Mucosa of stomach (tissue), 1 donor: ENCODE data around the gene SMPDL3A.

ENCODE experiments used
- H3K27me3 ChIP-seq: one replicate; pipeline ENCODE4 v1.7.0; 2013; ENCODE audit warnings: mild to moderate bottlenecking, low read length; ENCODE audit not compliant: control insufficient read depth, insufficient read depth
- H3K36me3 ChIP-seq: one replicate; pipeline ENCODE4 v1.7.0; 2013; ENCODE audit warnings: low read length; ENCODE audit not compliant: control insufficient read depth, insufficient read depth
- H3K4me1 ChIP-seq: one replicate; pipeline ENCODE4 v1.7.0; 2013; ENCODE audit warnings: mild to moderate bottlenecking, low read length; ENCODE audit not compliant: control insufficient read depth, insufficient read depth
- H3K4me3 ChIP-seq: one replicate; pipeline ENCODE4 v1.7.0; 2013; ENCODE audit warnings: low read length
- H3K9ac ChIP-seq: one replicate; pipeline ENCODE4 v1.7.0; 2013; ENCODE audit warnings: mild to moderate bottlenecking, low read length, moderate library complexity
- H3K9me3 ChIP-seq: one replicate; pipeline ENCODE4 v1.7.0; 2013; ENCODE audit warnings: mild to moderate bottlenecking, low read length, moderate library complexity; ENCODE audit not compliant: control insufficient read depth
- donor health status: Pancreatic carcinoma.

The SMPDL3A gene

DNA sequence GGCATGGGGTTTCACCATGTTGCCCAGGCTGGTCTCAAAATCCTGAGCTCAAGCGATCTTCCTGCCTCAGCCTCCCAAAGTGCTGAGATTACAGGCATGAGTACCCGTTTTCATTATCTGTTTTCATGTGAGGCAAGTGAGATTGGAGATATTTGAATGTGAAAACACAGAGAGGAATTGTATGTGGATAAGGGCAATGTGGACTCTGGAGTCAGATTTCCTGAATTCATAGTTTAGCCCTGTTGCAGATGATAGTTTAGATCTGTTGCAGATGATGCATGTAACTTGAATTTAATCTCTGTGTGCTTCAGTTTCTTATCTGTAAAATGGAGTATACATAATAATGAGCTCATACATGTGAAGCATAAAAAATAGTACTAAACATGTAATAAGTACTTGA lies 3.7 kb downstream of the SMPDL3A start:
- Histone ChIP-seq H3K4me1 (peaks cover 55% of the 10 kb centered on the region), H3K4me3 (no peak overlapping the region), H3K27me3 (no peaks in the 10 kb centered on the region), H3K9me3 (no peaks in the 10 kb centered on the region), H3K36me3 (no peaks in the 10 kb centered on the region), H3K9ac (no peak overlapping the region)

DNA sequence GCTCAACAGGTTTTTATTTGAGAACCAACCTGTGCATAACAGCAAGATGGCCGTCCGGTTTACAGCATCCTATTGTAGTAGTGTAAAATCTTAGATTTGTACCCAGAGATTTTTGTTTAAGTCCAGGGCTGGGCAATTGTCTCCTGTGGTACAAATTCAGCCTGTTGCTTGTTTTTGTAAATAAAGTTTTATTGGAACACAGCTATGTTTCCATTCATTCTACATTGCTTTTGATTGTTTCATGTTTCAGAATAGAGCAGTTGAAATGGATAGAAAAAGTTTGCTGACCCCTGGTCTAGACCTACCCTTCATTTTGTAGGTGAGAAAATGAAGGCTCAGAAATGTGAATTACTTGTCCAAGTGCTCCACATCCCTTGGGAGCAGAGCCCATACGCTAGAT lies 8.5 kb downstream of the SMPDL3A start:
- Histone ChIP-seq H3K4me1 (peaks cover 53% of the 10 kb centered on the region), H3K9ac (peak overlapping the region; percentile 9), H3K9me3 (no peaks in the 10 kb centered on the region), H3K4me3 (no peak overlapping the region), H3K36me3 (no peaks in the 10 kb centered on the region), H3K27me3 (no peaks in the 10 kb centered on the region)

DNA sequence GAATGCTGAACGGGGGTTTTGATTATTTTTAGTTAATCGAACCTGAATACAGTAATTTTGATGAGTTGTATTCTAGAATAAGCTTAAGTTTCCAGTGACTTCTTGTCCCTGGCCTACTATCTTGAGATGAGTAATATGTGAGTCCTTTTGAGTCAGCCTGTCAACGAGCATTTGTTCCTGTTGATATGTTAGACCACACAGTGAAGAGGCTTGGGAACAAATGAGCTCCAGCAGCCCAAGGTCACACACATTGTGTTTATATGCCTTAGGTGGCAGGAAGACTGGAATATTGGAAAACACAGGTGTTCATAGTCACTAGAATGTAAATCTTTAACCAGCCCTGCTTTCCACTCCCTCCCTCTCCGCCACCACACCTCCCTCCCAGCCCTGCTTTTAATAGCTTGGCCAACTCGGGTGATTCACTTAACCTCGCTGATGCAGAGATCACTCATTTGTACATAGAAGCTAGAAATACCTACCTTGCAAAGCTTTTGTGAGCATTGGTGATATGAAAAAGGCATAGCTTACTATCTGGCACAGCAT lies 9.1 kb downstream of the SMPDL3A start:
- Histone ChIP-seq H3K9ac (peak overlapping the region; percentile 9), H3K4me3 (no peak overlapping the region), H3K36me3 (no peaks in the 10 kb centered on the region), H3K4me1 (peaks cover 55% of the 10 kb centered on the region), H3K9me3 (no peaks in the 10 kb centered on the region), H3K27me3 (no peaks in the 10 kb centered on the region)

DNA sequence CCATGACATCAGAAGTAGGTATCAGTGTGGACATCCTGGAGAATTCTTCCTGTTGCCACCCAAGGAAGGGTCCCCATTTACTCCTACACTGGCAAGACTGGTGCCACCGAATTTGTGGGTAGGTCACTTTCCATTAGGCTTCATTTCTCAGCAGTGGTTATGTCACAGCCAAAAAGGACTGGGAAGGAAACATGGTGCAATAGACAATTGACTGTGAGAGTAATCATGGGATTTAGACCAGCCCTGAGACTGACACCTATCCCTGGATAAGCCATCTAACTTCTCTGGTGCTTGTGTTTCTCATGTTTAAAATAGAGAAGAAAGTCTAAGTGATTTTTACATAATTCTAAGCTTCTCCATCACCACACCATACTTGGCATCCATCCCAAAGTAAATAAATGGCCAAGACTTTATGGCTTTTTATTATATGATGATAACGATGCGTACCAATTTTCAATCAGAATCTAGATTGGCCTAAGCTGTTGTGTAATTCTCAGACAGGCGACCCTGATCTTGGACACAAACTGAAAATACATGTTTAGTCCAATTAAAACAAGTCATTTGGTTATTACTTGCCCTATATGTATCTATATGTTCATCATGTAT lies 10.2 kb downstream of the SMPDL3A start:
- H3K9ac ChIP-seq = no peak overlapping the region
- no peaks in the 10 kb centered on the region for H3K27me3 ChIP-seq
- no peaks in the 10 kb centered on the region for H3K36me3 ChIP-seq
- peaks cover 57% of the 10 kb centered on the region for H3K4me1 ChIP-seq
- no peaks in the 10 kb centered on the region for H3K9me3 ChIP-seq
- no peak overlapping the region for H3K4me3 ChIP-seq

DNA sequence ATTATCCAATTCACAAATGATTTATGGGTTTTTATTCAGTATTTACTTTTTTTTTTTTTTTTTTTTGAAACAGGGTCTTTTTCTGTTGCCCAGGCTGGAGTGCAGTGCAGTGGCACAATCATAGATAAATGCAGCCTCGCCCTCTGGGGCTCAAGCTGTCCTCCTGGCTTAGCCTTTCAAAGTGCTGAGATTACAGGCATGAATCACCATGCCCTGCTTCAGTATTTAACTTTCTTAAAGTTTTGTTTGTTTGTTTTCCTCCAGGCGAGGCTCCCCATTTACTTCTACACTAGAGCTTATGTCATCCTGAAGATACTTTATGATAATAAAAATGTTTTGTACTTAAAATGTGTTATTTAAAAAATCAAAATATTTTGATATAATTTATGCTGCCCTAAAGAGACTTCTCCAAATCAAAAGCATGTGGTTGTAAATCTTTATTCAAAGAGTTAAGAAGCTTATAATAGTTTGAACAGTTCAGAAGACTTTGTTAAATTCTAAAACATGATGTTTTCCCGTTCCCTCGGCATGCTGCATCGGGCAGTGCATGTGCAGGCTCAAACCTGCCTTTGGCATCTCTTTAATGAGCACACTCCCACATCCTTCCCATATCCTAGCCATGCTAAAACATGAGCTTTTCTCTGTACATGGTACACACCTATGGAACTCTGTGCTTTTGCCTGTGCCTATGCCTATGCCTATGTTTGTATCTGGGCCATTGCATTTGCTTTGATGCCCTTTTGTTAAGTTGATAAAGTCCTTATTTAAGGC lies 11.0 kb downstream of the SMPDL3A start:
- Histone ChIP-seq H3K4me1 (peaks cover 48% of the 10 kb centered on the region), H3K27me3 (no peaks in the 10 kb centered on the region), H3K9ac (no peak overlapping the region), H3K4me3 (no peak overlapping the region), H3K36me3 (no peaks in the 10 kb centered on the region), H3K9me3 (no peaks in the 10 kb centered on the region)

DNA sequence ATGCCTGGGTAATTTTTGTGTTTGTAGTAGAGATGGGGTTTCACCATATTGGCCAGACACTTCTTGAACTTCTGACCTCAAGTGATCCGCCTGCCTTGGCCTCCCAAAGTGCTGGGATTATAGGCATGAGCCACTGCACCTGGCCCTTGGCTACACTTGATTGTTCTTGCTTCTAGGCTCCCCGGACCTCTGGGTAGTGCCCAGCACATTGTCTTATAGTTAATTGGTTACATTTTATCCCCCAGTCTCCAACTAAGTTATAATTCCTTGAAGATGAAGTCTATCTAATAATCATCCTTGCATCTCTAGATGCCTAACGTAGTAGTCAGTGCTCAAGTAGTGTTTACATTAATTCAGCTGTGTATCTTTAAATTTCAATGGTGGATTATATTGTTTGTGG lies 11.8 kb downstream of the SMPDL3A start:
- H3K9me3 ChIP-seq = no peaks in the 10 kb centered on the region
- no peaks in the 10 kb centered on the region for H3K36me3 ChIP-seq
- H3K9ac ChIP-seq = no peak overlapping the region
- no peak overlapping the region for H3K4me3 ChIP-seq
- H3K27me3 ChIP-seq = no peaks in the 10 kb centered on the region
- H3K4me1 ChIP-seq = peaks cover 46% of the 10 kb centered on the region

DNA sequence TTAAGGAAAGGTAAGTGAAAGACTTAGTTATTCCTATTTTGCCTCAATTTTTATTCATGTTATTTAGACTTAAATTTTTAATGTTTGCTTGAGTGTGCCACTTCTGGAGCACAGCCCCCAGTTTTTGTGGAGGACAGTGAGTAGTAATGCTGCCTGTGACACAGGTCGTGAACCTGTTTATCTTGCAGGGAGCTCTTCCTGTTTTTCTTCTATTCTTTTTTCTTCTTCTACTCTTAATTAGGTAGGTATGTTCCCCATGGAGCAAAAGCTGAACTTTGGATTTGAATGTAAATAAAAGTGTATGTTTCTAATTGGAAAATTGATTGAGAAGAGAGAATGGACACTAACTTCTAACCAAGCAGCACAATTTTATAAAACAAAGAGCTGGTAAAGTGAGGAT lies 12.3 kb downstream of the SMPDL3A start:
- no peaks in the 10 kb centered on the region for H3K27me3 ChIP-seq
- H3K9me3 ChIP-seq = no peaks in the 10 kb centered on the region
- no peaks in the 10 kb centered on the region for H3K36me3 ChIP-seq
- H3K9ac ChIP-seq = no peak overlapping the region
- no peak overlapping the region for H3K4me3 ChIP-seq
- H3K4me1 ChIP-seq = peaks cover 46% of the 10 kb centered on the region

DNA sequence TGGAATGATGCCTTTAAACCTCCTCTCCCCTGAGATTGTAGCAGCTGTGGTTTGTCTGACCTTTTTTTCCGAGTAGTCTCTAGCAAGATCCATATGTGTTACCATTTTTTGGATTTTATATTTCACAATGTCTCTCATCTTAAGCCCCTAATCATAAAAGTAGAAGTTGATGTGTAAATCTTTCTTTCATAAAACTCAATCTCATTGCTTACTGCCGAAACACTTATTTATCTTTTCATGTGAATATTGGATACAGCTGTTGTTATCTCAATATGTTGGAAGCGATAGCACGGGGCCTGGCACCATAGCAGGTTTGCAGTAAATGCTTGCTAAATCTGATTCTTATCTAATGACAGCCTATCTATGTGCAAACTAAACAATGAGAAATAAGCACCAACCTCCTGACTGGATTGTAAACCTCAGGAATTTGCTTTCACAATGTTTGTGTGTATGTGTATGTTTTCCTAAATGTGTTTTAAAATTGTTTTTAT lies 14.2 kb downstream of the SMPDL3A start:
- Histone ChIP-seq H3K4me3 (no peak overlapping the region), H3K9me3 (no peaks in the 10 kb centered on the region), H3K36me3 (no peaks in the 10 kb centered on the region), H3K4me1 (peaks cover 35% of the 10 kb centered on the region), H3K27me3 (no peaks in the 10 kb centered on the region), H3K9ac (no peak overlapping the region)

DNA sequence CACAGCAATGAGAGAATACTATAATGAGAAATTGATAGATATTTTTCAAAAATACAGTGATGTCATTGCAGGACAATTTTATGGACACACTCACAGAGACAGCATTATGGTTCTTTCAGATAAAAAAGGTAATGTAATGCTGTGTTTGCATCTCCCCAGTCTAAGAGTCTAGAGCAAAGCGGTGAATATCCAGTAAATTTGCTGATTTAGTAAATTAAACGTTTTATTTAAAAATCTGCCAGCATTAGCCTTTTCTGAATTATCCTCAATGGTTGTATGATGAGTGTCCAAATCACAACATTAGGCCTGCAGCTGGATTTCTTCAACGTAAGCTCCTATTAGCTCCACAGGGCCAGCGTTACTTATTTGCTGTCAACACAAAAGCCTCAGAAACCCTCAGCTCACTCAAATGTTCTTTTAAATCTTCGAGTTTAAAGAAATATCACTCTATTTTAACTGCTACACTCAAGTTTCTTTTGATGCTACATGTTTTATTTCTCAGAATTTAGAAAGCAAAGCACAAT lies 16.0 kb downstream of the SMPDL3A start:
- no peak overlapping the region for H3K9ac ChIP-seq
- peaks cover 27% of the 10 kb centered on the region for H3K4me1 ChIP-seq
- no peaks in the 10 kb centered on the region for H3K9me3 ChIP-seq
- no peaks in the 10 kb centered on the region for H3K36me3 ChIP-seq
- H3K27me3 ChIP-seq = no peaks in the 10 kb centered on the region
- no peak overlapping the region for H3K4me3 ChIP-seq

DNA sequence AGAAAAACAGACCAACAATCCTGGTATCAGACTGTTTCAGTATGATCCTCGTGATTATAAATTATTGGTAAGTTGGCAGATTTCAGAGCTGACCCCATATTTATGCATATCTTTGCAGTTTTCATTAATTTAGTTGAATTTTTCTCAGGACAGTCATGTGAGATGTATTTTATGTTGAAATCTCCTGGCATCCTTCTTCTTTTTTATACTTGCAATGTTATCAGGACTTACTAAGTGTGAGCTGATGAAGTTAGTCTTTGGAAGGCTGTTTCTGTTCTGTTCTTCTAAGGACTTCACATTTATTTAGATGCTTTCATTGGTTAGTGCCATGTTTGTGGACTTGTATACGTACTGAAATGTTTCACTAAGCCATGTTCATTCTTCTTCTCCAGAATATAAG lies 17.2 kb downstream of the SMPDL3A start:
- Histone ChIP-seq H3K27me3 (no peaks in the 10 kb centered on the region), H3K4me3 (no peak overlapping the region), H3K4me1 (peaks cover 23% of the 10 kb centered on the region), H3K9ac (no peak overlapping the region), H3K9me3 (no peaks in the 10 kb centered on the region), H3K36me3 (no peaks in the 10 kb centered on the region)

DNA sequence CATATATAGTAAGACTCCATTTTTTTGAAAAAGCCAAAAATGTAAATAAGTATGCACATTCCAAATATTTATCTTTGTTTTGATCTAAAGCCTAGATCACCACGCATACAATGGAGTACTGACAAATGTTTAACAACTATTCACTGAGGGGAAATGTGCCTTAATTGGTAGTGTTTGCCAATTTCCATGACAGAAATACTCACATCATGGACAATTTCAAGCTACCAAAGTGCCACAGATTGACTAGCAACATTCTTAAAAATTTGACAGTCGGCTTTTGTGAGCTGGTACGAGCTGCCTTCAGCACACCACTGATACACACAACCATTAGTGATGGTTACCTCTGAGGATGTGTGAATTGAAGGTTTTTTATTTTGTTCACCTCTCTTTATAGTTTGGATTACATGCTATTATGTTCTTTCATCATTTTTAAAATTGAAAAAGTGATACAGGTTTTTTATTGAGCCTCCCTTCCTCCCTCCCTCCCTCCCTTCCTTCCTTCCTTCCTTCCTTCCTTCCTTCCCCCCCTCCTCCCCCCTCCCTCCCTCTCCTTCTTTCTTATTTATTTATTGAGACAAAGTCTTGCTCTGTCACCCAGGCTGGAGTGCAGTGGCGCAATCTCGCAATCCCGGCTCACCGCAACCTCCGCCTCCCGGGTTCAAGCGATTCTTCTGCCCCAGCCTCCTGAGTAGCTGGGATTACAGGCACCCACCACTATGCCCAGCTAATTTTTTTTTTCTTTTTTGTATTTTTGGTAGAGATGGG lies 19.2 kb downstream of the SMPDL3A start:
- Histone ChIP-seq H3K9ac (no peak overlapping the region), H3K27me3 (no peaks in the 10 kb centered on the region), H3K4me1 (peaks cover 11% of the 10 kb centered on the region), H3K36me3 (no peaks in the 10 kb centered on the region), H3K4me3 (no peak overlapping the region), H3K9me3 (no peaks in the 10 kb centered on the region)

DNA sequence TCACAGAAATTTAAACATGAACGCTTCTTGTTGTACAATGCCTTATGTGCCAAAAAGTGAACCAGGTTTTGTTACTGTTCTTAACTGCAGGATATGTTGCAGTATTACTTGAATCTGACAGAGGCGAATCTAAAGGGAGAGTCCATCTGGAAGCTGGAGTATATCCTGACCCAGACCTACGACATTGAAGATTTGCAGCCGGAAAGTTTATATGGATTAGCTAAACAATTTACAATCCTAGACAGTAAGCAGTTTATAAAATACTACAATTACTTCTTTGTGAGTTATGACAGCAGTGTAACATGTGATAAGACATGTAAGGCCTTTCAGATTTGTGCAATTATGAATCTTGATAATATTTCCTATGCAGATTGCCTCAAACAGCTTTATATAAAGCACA lies 19.9 kb downstream of the SMPDL3A start:
- H3K36me3 ChIP-seq = no peaks in the 10 kb centered on the region
- H3K9ac ChIP-seq = no peak overlapping the region
- H3K4me3 ChIP-seq = no peak overlapping the region
- H3K27me3 ChIP-seq = no peaks in the 10 kb centered on the region
- H3K9me3 ChIP-seq = no peaks in the 10 kb centered on the region
- H3K4me1 ChIP-seq = peaks cover 9% of the 10 kb centered on the region
